Neural crest cell (in vitro differentiated cells): Measurements from ENCODE around the gene MAP4K2. TPM values are rescaled to one million over a fixed set of nuclear protein-coding genes. Genes with fewer than 3 reads are reported as not detected.

Experiments used
- DNase-seq: peaks from one replicate; pipeline ENCODE4 v3.0.0; 2021; ENCODE audit warnings: low read depth, mixed read lengths, low spot score
- H3K27ac Mint-ChIP-seq: one replicate; pipeline ENCODE4 v1.8.0; 2021; ENCODE audit warnings: mild to moderate bottlenecking, mixed read lengths; ENCODE audit not compliant: unreplicated experiment
- H3K27me3 Mint-ChIP-seq: 2 replicates; pipeline ENCODE4 v1.8.0; 2021; ENCODE audit warnings: low read depth, mild to moderate bottlenecking, mixed read lengths
- H3K36me3 Mint-ChIP-seq: 2 replicates; pipeline ENCODE4 v1.8.0; 2021; ENCODE audit warnings: low read depth, mild to moderate bottlenecking, mixed read lengths
- H3K4me1 Mint-ChIP-seq: 2 replicates; pipeline ENCODE4 v1.8.0; 2021; ENCODE audit warnings: mixed read lengths
- H3K4me3 Mint-ChIP-seq: one replicate; pipeline ENCODE4 v1.8.0; 2021; ENCODE audit warnings: mild to moderate bottlenecking, mixed read lengths
- H3K9me3 Mint-ChIP-seq: 2 replicates; pipeline ENCODE4 v1.8.0; 2021; ENCODE audit warnings: mixed read lengths
- total RNA-seq: library from RNA; stranded (reverse); gene quantifications from 2 replicates; pipeline ENCODE4 v1.2.1, GENCODE V29; 2021
- TF ChIP-seq, protein P1 (sequence below): fragments of 200-600 bp; sonication (generic); conservative IDR thresholded peaks from 2 replicates; pipeline ENCODE4 v1.5.0; 2021; ENCODE audit warnings: antibody characterized with exemption, mild to moderate bottlenecking

The MAP4K2 gene
- total RNA-seq, 1 donor from 2014 or later = 14.6 TPM

DNA sequence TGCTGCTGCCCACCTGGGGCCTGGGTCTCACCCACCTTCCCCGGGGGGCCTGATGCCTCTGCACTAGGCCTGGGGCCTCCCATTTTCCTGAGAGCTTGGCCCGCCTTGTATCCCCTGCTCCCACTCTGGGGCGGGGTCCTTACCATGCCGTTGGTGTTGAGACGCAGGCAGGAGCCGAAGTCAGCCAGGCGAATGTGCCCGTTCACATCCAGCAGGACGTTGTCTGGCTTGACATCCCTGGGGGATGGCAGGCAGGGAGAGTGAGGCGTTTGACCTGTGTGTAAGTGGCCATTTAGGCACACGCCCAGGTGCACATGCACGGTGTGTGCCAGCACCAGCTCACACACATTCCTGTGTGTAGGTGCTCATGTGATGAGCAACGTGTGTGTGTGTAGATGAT is 36.3 kb upstream of the MAP4K2 start:
- H3K9me3 Mint-ChIP-seq = no peaks in the 10 kb centered on the region
- no peak overlapping the region for H3K4me3 Mint-ChIP-seq
- H3K27me3 Mint-ChIP-seq = peaks cover 10% of the 10 kb centered on the region
- H3K27ac Mint-ChIP-seq = peak overlapping the region; percentile 60
- DNase-seq = no peak
- no peaks in the 10 kb centered on the region for H3K36me3 Mint-ChIP-seq
- H3K4me1 Mint-ChIP-seq = peaks cover 9% of the 10 kb centered on the region
- TF ChIP-seq, protein P1, sequence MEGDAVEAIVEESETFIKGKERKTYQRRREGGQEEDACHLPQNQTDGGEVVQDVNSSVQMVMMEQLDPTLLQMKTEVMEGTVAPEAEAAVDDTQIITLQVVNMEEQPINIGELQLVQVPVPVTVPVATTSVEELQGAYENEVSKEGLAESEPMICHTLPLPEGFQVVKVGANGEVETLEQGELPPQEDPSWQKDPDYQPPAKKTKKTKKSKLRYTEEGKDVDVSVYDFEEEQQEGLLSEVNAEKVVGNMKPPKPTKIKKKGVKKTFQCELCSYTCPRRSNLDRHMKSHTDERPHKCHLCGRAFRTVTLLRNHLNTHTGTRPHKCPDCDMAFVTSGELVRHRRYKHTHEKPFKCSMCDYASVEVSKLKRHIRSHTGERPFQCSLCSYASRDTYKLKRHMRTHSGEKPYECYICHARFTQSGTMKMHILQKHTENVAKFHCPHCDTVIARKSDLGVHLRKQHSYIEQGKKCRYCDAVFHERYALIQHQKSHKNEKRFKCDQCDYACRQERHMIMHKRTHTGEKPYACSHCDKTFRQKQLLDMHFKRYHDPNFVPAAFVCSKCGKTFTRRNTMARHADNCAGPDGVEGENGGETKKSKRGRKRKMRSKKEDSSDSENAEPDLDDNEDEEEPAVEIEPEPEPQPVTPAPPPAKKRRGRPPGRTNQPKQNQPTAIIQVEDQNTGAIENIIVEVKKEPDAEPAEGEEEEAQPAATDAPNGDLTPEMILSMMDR = no peak

DNA sequence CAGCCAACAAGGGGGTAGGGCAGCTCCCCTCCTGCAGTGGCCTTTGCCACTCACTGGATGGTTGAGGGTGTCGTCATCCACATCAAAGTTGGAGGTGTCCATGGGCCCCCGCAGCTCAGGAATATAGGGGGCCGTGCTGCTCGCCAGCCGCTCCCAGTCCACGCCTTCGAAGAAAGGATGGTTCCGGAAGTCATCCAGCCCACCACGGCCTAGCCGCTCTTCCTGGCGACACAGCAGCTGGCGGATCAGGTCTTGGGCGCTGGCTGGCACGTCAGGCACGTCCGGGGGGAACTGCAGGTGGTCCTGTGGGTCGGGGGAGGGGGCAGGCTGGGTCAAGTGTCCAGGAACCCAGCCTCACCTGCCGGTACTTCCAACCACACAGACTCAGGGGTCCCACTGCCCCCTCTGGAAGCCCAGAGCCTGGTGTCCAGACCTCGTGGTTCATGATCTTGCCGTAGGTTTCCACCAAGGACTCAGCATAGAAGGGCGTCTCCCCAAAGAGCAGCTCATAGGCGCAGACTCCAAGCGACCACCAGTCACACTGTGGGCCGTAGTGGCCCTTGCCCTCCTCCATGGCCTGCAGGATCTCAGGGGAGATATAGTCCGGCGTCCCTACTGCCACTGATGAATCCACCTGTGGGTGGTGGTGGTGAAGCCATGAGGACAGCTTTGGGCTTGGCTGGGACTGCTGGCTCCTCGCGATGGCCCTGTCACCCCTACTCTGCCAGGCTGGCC is 35.8 kb upstream of the MAP4K2 start:
- DNase-seq = no peak

GRCh38 chr11:64837887-64838351 is 34.9 kb upstream of the MAP4K2 start:
- no peaks in the 10 kb centered on the region for H3K9me3 Mint-ChIP-seq
- H3K4me1 Mint-ChIP-seq = peaks cover under 1% of the 10 kb centered on the region
- H3K36me3 Mint-ChIP-seq = no peaks in the 10 kb centered on the region
- DNase-seq = no peak
- TF ChIP-seq, protein P1 = no peak
- H3K4me3 Mint-ChIP-seq = no peak overlapping the region
- H3K27me3 Mint-ChIP-seq = peaks cover under 1% of the 10 kb centered on the region
- H3K27ac Mint-ChIP-seq = no peak overlapping the region

More for the DNA sequence above, 35.8 kb upstream of the MAP4K2 start:
- no peak overlapping the region for H3K4me3 Mint-ChIP-seq
- H3K36me3 Mint-ChIP-seq = no peaks in the 10 kb centered on the region
- H3K9me3 Mint-ChIP-seq = no peaks in the 10 kb centered on the region
- H3K27ac Mint-ChIP-seq = no peak overlapping the region
- H3K27me3 Mint-ChIP-seq = peaks cover 6% of the 10 kb centered on the region
- H3K4me1 Mint-ChIP-seq = peaks cover 5% of the 10 kb centered on the region
- TF ChIP-seq, protein P1 = no peak

DNA sequence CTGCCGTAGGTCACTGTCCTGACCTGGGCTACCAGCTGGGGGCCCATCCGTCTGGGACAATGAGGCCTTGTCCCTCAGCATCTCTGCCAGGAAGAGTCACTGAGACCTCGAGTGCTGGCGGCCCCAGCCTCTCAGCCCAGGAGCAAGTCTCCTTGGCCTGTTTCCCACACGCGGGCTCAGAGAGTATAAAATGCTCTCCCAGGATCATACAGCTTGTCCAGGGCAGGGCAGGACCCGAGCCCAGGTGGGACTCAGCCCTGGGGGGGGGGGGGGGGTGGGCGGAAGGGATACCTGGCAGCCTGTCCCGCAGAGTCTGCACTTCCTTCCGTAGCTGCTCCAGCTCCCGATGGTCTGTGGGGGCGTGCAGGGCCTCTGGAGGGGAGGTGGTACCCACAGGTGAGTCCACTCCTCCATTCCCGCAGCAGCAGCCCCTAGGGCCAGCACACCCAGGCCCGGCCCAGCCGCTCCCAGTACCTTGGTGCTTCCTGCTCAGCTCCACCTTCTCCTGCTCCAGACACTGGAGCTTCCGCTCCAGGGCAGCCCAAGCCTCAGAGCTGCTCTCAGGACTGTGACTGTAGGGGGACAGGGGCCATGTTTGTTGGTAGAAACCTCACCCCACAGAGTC is 33.5 kb upstream of the MAP4K2 start:
- DNase-seq = no peak
- Mint-ChIP-seq H3K27me3 (no peaks in the 10 kb centered on the region), H3K27ac (no peak overlapping the region), H3K36me3 (no peaks in the 10 kb centered on the region), H3K9me3 (no peaks in the 10 kb centered on the region), H3K4me1 (no peaks in the 10 kb centered on the region), H3K4me3 (no peak overlapping the region)
- TF ChIP-seq, protein P1 = no peak

DNA sequence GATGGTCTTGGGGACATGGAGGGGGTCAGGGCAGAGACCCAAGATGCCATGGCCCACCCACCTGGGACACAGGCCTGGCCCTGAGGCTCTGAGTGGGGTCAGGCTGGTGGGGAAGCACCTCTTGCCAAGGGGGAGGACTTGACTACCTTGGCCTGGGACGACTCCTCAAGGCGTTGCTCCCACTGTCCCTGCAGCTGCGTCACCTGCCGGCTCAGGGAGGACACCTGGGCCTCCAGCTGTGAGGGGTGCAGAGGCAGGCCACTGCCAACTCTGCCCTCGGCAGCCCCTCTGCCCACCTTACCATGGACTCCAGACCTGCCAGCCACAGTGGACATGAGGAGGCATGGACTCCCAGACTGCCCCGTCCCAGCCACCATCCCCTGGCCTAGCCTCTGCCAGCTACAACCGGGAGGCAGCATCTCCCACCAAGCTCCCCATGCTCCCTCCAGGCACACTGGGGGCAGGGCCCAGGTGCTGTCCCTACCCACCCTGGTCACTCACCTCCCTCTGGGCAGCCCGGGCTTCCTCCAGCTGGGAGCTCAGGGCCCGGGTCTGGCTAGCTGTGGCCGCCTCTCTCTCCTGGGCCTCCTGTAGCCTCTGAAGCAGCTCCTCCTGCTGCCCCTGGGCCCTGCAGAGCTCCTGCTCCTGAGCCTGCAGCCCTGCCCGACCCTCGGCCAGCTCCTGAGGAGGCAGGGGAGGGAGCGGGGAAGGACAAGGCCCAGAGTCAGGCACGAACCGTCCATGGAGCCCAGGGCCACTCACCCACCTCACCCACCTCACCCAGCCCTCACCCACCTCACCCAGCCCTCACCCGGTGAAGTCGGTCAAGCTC is 32.8 kb upstream of the MAP4K2 start:
- TF ChIP-seq, protein P1 = no peak
- Mint-ChIP-seq H3K27me3 (no peaks in the 10 kb centered on the region), H3K27ac (no peak overlapping the region), H3K4me1 (no peaks in the 10 kb centered on the region), H3K4me3 (no peak overlapping the region), H3K36me3 (no peaks in the 10 kb centered on the region), H3K9me3 (no peaks in the 10 kb centered on the region)
- DNase-seq = no peak
